T-cell (primary cell): Measurements from ENCODE around the gene MBD5. TPM values are rescaled to one million over a fixed set of nuclear protein-coding genes. Genes with fewer than 3 reads are reported as not detected.
A peak's percentile ranks its signal among the peaks of the same experiment; 100 is the strongest.

Experiments used
- ATAC-seq, 4 experiments: fragments of 200-7000 bp in 3 of 4; fragments of 150-1000 bp in 1 of 4; cut with Tn5 transposase; replicated peaks in 1 of 4; 1 replicate in 3 of 4; 2 replicates in 1 of 4; pipeline ENCODE4 v1.10.0; 2021; ENCODE audit warnings: moderate library complexity in 3 of 4, mild to moderate bottlenecking in 2 of 4, moderate number of reproducible peaks in 1 of 4
- CTCF ChIA-PET, 2 donors: fragments of 300-600 bp; sonication (Branson Sonifier 250); formaldehyde crosslinking; loops; one replicate each; lab custom pipeline; 2022; ENCODE audit warnings: antibody characterized with exemption in 2 of 2; lab: Charles Lee
- POLR2A ChIA-PET, 2 donors: fragments of 300-600 bp; sonication (Branson Sonifier 250); formaldehyde crosslinking; loops; one replicate each; lab custom pipeline; 2022; ENCODE audit warnings: antibody characterized with exemption in 2 of 2; lab: Charles Lee
- DNase-seq, 35 experiments: peaks; one replicate each; pipeline versions ENCODE4 v3.0.0 to v3.0.0-alpha.2; 2013 to 2023
- H3K27ac ChIP-seq: one replicate; pipeline ENCODE4 v1.5.1; 2013; ENCODE audit warnings: low read length
- H3K27me3 ChIP-seq, 2 experiments: replicated peaks in 1 of 2; 1 replicate in 1 of 2; 2 replicates in 1 of 2; pipeline versions ENCODE4 v1.6.1 to v1.7.0; 2013; ENCODE audit warnings: low read length in 1 of 2, mixed read lengths in 1 of 2; ENCODE audit not compliant: control insufficient read depth in 2 of 2, insufficient read depth in 2 of 2; ENCODE audit errors: extremely low read depth in 1 of 2
- H3K36me3 ChIP-seq, 2 donors: 1 replicate in 1 of 2; 2 replicates in 1 of 2; pipeline versions ENCODE4 v1.6.1 to v1.7.0; 2013; ENCODE audit warnings: low read length in 1 of 2; ENCODE audit not compliant: control insufficient read depth in 2 of 2, insufficient read depth in 1 of 2; ENCODE audit errors: extremely low read depth in 1 of 2
- H3K4me1 ChIP-seq, 2 experiments: 1 replicate in 1 of 2; 2 replicates in 1 of 2; pipeline versions ENCODE4 v1.6.1 to v1.7.0; 2013; ENCODE audit warnings: low read length in 2 of 2, mixed read lengths in 1 of 2; ENCODE audit not compliant: insufficient read depth in 2 of 2, control insufficient read depth in 1 of 2; ENCODE audit errors: extremely low read depth in 1 of 2
- H3K4me3 ChIP-seq, 2 donors: 1 replicate in 1 of 2; 2 replicates in 1 of 2; pipeline versions ENCODE4 v1.5.1 to v1.7.0; 2013; ENCODE audit warnings: mild to moderate bottlenecking in 2 of 2, low read length in 1 of 2, moderate library complexity in 1 of 2; ENCODE audit not compliant: control insufficient read depth in 1 of 2; ENCODE audit errors: extremely low read depth in 1 of 2
- H3K9me3 ChIP-seq: 2 replicates; pipeline ENCODE4 v1.7.0; 2013
- H3K27ac Mint-ChIP-seq, 2 donors: one replicate each; pipeline ENCODE4 v1.8.0; 2020 to 2021; ENCODE audit warnings: mild to moderate bottlenecking in 2 of 2, mixed read lengths in 2 of 2
- H3K27me3 Mint-ChIP-seq, 2 donors: one replicate each; pipeline ENCODE4 v1.8.0; 2021 to 2022; ENCODE audit warnings: mixed read lengths in 2 of 2
- H3K36me3 Mint-ChIP-seq: one replicate; pipeline ENCODE4 v1.8.0; 2021; ENCODE audit warnings: mixed read lengths
- H3K4me1 Mint-ChIP-seq, 3 donors: one replicate each; pipeline ENCODE4 v1.8.0; 2020 to 2022; ENCODE audit warnings: mixed read lengths in 3 of 3, mild to moderate bottlenecking in 1 of 3
- H3K4me3 Mint-ChIP-seq, 3 donors: one replicate each; pipeline ENCODE4 v1.8.0; 2020 to 2022; ENCODE audit warnings: mild to moderate bottlenecking in 3 of 3, mixed read lengths in 3 of 3, moderate library complexity in 3 of 3
- H3K9me3 Mint-ChIP-seq, 3 donors: one replicate each; pipeline ENCODE4 v1.8.0; 2020 to 2022; ENCODE audit warnings: mixed read lengths in 3 of 3
- WGBS: methylation state at CpG from one replicate; pipeline ENCODE4 v1.1.5; 2013; ENCODE audit warnings: missing lambda C conversion rate; ENCODE audit not compliant: insufficient coverage; 5-methylcytosine and 5-hydroxymethylcytosine counted together
- total RNA-seq, 35 experiments: library from RNA in 6 of 35; stranded (reverse) in 6 of 35; fragments of 120-200 nt in 1 of 35; gene quantifications; one replicate each; pipeline versions ENCODE4 v1.2.1 to v1.2.4 and lab custom pipeline; 2013 to 2026

Gene MBD5
- total RNA-seq, 5 donors from 2014 or later (not counting 1 experiment from before 2014, with no cell fraction given), result 34.6 to 81.9 (median 45.6) TPM

DNA sequence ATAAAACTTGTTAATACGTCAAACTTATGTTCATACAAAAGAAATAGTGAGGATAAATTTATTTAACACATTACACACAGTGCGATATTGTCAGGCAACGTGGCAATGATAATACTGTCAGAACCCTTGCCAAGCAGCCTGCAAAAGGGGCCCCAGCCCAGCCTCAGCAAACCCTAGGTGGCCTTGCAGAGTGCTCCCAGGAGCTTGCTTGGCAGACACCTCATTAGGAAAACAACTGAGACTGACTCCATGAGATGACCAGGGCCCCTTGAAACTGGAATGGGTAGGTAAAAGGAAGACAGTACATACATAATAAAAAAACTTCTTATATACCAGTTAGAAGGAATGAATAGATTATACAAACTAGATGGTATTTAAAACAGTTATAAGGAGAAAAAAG, 487.1 kb downstream of the MBD5 start:
- H3K27ac ChIP-seq, result no peak overlapping the region
- Mint-ChIP-seq H3K9me3 (no peaks in the 10 kb centered on the region), H3K36me3 (peaks cover 4% of the 10 kb centered on the region), H3K27ac (no peak overlapping the region), H3K4me3 (no peak overlapping the region), H3K4me1 (peaks cover 11 to 23% (median 23%) of the 10 kb centered on the region in 3 donors), H3K27me3 (no peaks in the 10 kb centered on the region)
- peaks cover 3 to 6% of the 10 kb centered on the region in 2 experiments for H3K4me1 ChIP-seq
- H3K4me3 ChIP-seq, result no peak overlapping the region
- no peak for DNase-seq
- no peaks in the 10 kb centered on the region for H3K9me3 ChIP-seq
- 100% methylated on average over 1 of the region's 3 CpGs for WGBS
- H3K36me3 ChIP-seq, result no peaks in the 10 kb centered on the region
- ATAC-seq, result no peak
- no peaks in the 10 kb centered on the region for H3K27me3 ChIP-seq
- CTCF ChIA-PET, result interaction anchor here (1.5 to 3.3 kb wide), 6 partner anchors 12 to 518 kb away, joined by 3 to 53 read pairs (median 11); partner anchors contain the start of genes MBD5 (in 1 of the 2) and ORC4 (in 1 of the 2)
- POLR2A ChIA-PET, result no interaction called here

DNA sequence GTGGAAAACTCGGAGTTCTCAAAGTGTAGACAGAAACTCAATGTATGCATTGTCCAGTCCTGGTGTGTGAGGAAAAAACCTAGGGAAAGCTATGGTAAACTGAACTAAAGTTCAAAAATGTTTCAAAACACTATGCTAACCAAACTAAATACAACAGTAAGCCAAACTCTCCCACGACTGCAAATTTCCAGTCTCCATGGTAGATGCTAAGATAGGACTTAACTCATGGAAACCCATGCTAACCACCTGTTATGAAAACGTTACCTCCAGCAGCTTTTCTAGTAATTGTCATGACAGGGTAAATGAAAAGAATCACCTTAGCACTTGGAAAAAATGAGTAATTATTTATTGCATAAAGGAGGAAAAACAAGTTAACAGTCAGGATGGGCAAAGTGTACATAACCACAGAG, 488.0 kb downstream of the MBD5 start:
- Histone ChIP-seq H3K9me3 (no peaks in the 10 kb centered on the region), H3K4me1 (peaks cover 3 to 6% of the 10 kb centered on the region in 2 experiments), H3K27ac (peak overlapping the region; percentile 15), H3K27me3 (no peaks in the 10 kb centered on the region), H3K36me3 (no peaks in the 10 kb centered on the region), H3K4me3 (peak overlapping the region; percentile 42 to 53)
- DNase-seq, result no peak
- no peaks in the 10 kb centered on the region for H3K9me3 Mint-ChIP-seq
- ChIA-PET CTCF (interaction anchor here (0.6 to 3.3 kb wide), 36 partner anchors 8 to 571 kb away, joined by 3 to 53 read pairs (median 4); partner anchors contain the start of genes EPC2 (in 1 of the 2), MBD5 (in 1 of the 2) and ORC4 (in 1 of the 2)), POLR2A (interaction anchor here (0.5 to 1.7 kb wide), 7 partner anchors 16 to 488 kb away, joined by 3 to 10 read pairs (median 5); partner anchors contain the start of gene MBD5 (in 1 of the 2))
- ATAC-seq, result peak in 2 of 4 experiments; percentile 4
- peak overlapping the region; percentile 73 to 76 (median 74) for H3K4me3 Mint-ChIP-seq
- WGBS, result no CpG with 5 or more reads among the region's 3 CpGs
- H3K36me3 Mint-ChIP-seq, result peaks cover 4% of the 10 kb centered on the region
- peaks cover 11 to 23% (median 23%) of the 10 kb centered on the region in 3 donors for H3K4me1 Mint-ChIP-seq
- peak overlapping the region; percentile 79 to 81 for H3K27ac Mint-ChIP-seq
- H3K27me3 Mint-ChIP-seq, result no peaks in the 10 kb centered on the region

DNA sequence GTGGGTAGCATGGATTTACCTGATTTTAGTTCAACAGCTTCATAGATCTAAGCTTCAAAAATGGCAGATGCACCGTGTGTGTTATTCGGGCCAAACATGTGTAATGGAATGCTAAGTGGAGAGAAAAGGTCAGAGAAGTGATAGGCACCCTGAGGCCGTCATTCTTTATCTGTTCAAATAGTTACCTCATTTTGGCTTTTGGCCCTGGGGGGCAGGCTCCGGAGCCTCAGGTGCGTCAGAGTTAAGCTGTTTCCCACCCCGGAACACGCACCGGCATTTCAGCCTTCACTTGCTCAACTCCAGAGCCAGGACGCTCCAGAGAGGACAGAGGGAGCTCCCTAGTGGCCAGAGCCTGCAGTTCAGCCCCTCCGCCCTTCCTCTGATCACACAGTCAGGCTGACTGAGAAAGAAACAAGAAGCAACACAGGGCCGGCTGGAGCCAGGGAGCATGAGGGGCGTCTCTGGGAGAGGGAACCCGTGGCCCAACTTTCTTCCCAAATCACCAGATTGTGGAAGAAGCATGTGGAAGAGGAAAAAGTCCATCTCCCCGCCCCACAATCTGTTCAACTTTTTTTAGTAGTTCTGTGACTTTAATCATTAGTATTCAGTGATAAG, 488.5 kb downstream of the MBD5 start:
- CTCF ChIA-PET, result interaction anchor here (0.6 to 3.3 kb wide), 39 partner anchors 9 to 572 kb away, joined by 3 to 53 read pairs (median 4); partner anchors contain the start of genes EPC2 (in 1 of the 2), MBD5 (in 1 of the 2) and ORC4 (in 1 of the 2)
- ATAC-seq (peak; percentile 99 to 100 (median 100)), DNase-seq (peak; percentile 70 to 89 (median 81))
- no peaks in the 10 kb centered on the region for H3K27me3 Mint-ChIP-seq
- H3K4me3 Mint-ChIP-seq, result peak overlapping the region; percentile 73 to 76 (median 74)
- peaks cover 3 to 6% of the 10 kb centered on the region in 2 experiments for H3K4me1 ChIP-seq
- POLR2A ChIA-PET, result interaction anchor here in 1 of 2 donors (0.5 to 1.7 kb wide), 5 partner anchors 15 to 488 kb away, joined by 3 to 10 read pairs (median 6); partner anchors contain the start of gene MBD5
- no peaks in the 10 kb centered on the region for H3K9me3 ChIP-seq
- H3K27me3 ChIP-seq, result no peaks in the 10 kb centered on the region
- peaks cover 11 to 23% (median 23%) of the 10 kb centered on the region in 3 donors for H3K4me1 Mint-ChIP-seq
- H3K36me3 ChIP-seq, result no peaks in the 10 kb centered on the region
- H3K36me3 Mint-ChIP-seq, result peaks cover 6% of the 10 kb centered on the region
- H3K27ac ChIP-seq, result peak overlapping the region; percentile 15
- H3K9me3 Mint-ChIP-seq, result no peaks in the 10 kb centered on the region
- H3K4me3 ChIP-seq, result peak overlapping the region; percentile 42 to 53
- 2% methylated on average over 7 of the region's 14 CpGs for WGBS
- peak overlapping the region; percentile 79 to 81 for H3K27ac Mint-ChIP-seq

DNA sequence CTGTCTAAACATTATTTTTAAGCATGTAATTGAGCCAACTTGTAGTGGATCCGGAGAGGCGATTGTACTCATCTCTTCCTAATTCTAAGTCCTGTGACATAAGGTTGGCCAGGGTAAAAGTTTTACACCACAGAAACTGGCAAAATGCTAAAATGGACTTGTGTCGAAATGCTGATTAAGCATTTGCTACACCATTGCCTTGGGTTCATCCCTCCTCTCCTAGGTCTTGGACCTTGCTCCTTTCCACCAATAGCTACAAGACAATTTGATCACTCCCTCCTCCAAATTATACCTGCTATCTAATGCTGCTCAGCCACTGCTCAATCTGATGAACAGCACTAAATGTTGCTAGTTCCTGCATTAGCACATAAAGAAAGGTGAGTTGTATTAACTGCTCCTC, 491.0 kb downstream of the MBD5 start:
- Mint-ChIP-seq H3K4me3 (no peak overlapping the region), H3K4me1 (peaks cover 17 to 30% (median 27%) of the 10 kb centered on the region in 3 donors), H3K36me3 (peaks cover 16% of the 10 kb centered on the region), H3K27me3 (no peaks in the 10 kb centered on the region), H3K27ac (no peak overlapping the region), H3K9me3 (no peaks in the 10 kb centered on the region)
- Histone ChIP-seq H3K4me1 (peaks cover 6 to 14% of the 10 kb centered on the region in 2 experiments), H3K9me3 (no peaks in the 10 kb centered on the region), H3K27me3 (no peaks in the 10 kb centered on the region), H3K27ac (no peak overlapping the region), H3K36me3 (no peaks in the 10 kb centered on the region), H3K4me3 (no peak overlapping the region)
- ATAC-seq (no peak), DNase-seq (no peak)
- POLR2A ChIA-PET, result no interaction called here
- CTCF ChIA-PET, result no interaction called here
- 100% methylated on average over 1 of the region's 3 CpGs for WGBS

DNA sequence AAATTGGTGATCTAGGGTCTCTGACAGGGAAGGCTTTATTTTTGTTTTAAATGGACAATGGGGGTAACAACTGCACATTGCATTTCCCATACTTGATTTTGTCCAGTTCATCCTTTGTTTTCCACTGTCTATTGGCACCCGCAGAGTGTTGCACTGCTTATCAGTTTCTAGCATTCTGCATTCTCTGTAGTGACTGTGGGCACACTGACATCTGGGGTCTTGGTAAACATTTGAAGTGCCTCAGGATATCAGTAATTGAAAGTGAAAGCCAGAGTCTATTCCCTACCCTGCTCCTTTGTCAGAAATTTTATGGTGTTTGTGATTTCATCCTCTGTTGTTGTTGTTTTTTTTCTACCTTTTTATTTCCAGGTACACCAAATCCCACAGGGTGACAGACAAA, 491.6 kb downstream of the MBD5 start:
- CTCF ChIA-PET, result no interaction called here

DNA sequence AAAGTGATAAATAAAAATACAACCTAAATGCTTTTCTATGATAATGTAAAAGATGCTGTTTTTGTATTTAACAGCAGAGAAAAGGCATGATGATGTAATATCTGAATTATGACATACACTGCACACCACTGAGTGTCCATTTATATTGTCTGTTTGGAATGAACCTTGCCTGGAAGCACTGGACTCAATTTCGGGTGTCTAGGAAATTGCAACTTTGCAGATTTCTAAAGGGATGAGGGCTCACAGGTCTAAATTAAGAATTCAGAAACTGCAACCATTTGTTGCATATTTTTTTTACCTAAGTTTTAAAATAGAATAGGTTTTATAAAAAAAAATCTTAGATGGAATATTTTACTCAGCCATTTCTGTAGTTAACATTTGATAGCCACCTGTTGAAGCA, 492.5 kb downstream of the MBD5 start:
- Histone ChIP-seq H3K4me1 (peaks cover 6 to 14% of the 10 kb centered on the region in 2 experiments), H3K36me3 (no peaks in the 10 kb centered on the region), H3K4me3 (no peak overlapping the region), H3K27me3 (no peaks in the 10 kb centered on the region), H3K9me3 (no peaks in the 10 kb centered on the region), H3K27ac (no peak overlapping the region)
- ATAC-seq (no peak), DNase-seq (no peak)
- POLR2A ChIA-PET, result interaction anchor here in 1 of 2 donors (0.7 kb wide), 1 partner anchor 174 kb away, joined by 3 read pairs; no protein-coding TSS in a partner anchor
- Mint-ChIP-seq H3K36me3 (peaks cover 21% of the 10 kb centered on the region), H3K9me3 (no peaks in the 10 kb centered on the region), H3K27ac (no peak overlapping the region), H3K27me3 (no peaks in the 10 kb centered on the region), H3K4me3 (no peak overlapping the region), H3K4me1 (peaks cover 24 to 30% (median 27%) of the 10 kb centered on the region in 3 donors)
- CTCF ChIA-PET, result no interaction called here
- 100% methylated on average over 1 of the region's 1 CpG for WGBS

More for the DNA sequence above, 491.6 kb downstream of the MBD5 start:
- no peaks in the 10 kb centered on the region for H3K27me3 ChIP-seq
- H3K9me3 ChIP-seq, result no peaks in the 10 kb centered on the region
- Mint-ChIP-seq H3K27ac (no peak overlapping the region), H3K4me1 (peaks cover 17 to 30% (median 27%) of the 10 kb centered on the region in 3 donors), H3K4me3 (no peak overlapping the region), H3K9me3 (no peaks in the 10 kb centered on the region), H3K27me3 (no peaks in the 10 kb centered on the region), H3K36me3 (peaks cover 16% of the 10 kb centered on the region)
- no peak for DNase-seq
- no peak overlapping the region for H3K27ac ChIP-seq
- ATAC-seq, result no peak
- no peak overlapping the region for H3K4me3 ChIP-seq
- H3K36me3 ChIP-seq, result no peaks in the 10 kb centered on the region
- POLR2A ChIA-PET, result no interaction called here
- H3K4me1 ChIP-seq, result peaks cover 6 to 14% of the 10 kb centered on the region in 2 experiments
- WGBS, result 100% methylated on average over 1 of the region's 1 CpG
